Middle frontal gyrus (tissue), 1 donor: Measurements from ENCODE around the gene PACS2.

Experiments
- DNase-seq: peaks from one replicate; pipeline ENCODE4 v3.0.0-alpha.2; 2015; ENCODE audit warnings: low spot score; ENCODE audit errors: extremely low spot score

PACS2 gene

DNA sequence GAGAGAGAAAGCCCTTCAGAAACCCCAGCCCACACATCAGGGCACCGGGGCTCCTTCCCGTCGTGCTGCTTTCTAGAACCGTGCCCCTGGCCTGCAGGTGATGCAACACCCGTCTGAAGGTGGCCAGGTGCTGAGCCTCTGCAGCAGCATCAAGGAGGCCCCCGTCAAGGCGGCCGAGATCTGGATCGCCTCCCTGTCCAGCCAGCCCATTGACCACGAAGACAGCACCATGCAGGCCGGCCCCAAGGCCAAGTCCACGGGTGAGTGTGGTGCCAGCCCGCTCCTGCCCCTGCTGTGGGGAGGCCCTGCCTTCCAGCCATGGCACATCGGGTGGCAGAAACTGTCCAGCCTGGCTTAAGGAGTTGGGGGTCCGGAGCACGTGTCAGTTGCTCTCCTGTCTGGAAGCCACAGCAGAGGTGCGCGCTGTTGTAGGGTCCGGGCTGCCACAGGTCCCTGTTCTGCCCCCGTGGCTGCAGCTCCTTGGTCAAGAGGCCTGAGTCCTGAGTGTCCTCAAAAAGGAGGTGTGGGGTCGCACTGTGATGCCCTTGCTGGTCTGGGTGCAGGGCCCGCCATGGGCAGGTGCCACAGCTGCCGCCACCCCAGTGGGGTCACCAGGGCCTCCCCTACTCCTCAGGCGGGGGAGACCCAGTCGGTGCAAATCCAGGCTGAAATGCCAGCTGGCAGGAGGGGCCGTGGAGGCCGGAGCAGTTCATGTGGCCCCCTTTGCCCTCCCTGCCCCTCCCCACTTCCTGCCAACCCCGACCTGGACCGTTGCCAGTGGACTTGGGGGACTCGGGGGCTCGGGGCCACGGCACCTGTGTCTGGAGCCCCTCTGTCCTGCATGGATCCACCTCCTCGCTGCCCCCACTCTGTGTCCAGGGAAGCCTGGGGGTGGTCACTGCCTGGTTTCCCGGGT, 52.8 kb downstream of the PACS2 start:
- DNase-seq: no peak

DNA sequence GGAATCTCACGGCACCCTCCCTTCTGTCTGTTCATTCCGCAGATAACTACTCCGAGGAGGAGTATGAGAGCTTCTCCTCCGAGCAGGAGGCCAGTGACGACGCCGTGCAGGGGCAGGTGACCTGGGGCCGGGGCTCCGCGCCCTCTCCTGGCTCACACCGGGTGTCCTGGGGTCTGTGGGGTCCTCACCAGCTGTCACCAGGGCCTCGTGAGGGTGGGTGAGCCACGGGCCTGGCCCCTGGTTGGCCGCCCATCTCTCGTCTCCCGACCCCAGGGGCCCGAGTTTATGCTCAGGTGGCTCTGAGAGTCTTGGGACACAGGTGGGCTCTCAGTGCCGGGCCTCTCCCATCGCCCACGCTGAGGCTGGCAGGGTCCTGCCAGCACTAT, 53.5 kb downstream of the PACS2 start:
- no peak for DNase-seq

DNA sequence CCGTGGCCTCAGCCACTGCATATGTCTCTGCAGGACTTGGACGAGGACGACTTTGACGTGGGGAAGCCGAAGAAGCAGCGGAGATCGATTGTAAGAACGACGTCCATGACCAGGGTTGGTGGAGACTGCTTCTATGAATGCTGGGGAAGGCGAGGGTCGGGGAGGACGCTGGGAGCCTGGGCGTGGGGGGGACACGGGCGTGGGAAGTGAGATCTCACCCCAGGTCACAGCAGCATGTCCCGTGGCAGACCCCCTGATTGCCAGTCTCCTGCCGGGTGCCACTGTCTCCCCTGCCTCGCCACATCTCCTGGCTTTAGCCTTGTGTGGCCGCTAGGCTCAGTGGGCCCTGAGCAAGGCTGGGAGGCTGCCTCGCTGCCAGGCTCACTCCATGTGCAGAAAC, 53.9 kb downstream of the PACS2 start:
- DNase-seq: no peak

DNA sequence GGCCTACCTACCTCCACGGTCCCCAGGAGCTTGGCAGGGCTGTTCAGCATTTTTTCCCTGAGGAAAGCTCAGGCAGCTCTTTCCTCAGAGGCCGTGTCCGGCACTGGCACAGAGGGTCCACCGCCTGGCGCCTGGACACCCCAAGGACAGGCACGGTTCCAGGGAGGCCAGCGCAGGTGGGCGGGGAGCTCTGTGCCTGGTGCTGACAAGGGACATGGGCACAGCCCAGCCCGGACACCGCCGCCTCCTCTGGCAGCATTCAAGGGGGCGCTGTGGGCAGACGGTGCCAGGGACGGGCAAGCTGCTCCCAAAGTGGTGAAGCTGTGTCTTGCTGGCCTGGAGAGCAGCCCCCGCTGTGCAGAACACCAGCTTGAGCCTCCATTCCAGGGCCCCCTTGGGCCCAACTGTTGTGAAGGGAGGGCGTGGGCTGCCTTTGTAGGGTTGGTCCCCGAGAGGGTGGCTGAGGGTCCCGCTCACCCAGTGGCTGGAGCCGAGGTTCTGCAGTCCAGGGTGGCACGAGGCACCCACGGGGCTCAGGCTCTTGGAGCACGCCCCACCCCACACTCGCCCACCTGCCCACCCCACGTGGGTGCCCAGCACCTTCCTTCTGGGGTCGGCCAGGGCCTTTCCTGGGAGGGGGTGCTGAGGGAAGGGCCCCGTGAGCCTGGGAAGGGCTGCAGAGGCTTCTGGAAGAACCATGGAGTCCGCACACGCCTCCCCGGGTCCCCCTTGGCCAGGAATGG, 54.5 kb downstream of the PACS2 start:
- DNase-seq: no peak

DNA sequence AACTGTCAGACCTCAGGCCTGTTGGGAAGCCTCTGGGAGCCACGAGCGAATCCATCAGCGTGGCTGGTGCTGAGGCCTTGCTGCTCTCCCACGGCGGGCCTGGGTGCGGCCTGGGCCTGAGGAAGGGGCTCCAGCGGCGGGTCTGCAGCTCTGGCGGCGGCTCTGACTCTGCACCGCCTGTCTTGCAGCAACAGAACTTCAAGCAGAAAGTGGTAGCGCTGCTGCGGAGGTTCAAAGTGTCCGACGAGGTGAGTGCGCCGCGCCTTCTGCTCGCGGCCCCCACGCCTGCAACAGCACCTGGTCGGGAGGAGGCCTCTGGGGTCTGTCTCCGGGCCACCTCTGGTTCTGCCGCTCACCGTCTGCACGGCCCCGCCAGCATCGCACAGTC, 55.1 kb downstream of the PACS2 start:
- DNase-seq: no peak

DNA sequence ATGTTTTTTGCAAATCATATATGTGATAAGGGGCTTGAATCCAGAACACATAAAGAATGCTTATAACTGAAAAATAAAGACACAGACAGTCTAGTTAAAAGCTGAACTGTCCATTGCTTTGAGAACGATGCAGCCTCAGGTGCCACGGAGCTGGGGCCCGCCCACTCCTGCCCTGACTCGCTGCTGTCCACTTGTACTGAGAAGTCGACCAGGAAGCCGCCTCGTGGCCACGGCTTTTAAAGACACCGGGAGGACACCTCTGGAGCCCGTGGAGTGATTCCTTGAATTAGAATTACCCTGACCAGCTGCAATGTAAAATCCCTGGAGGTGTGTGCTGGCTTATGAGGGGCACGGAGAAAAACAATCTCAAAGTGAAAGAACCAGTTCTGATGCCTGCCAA, 59.8 kb downstream of the PACS2 start:
- no peak for DNase-seq

DNA sequence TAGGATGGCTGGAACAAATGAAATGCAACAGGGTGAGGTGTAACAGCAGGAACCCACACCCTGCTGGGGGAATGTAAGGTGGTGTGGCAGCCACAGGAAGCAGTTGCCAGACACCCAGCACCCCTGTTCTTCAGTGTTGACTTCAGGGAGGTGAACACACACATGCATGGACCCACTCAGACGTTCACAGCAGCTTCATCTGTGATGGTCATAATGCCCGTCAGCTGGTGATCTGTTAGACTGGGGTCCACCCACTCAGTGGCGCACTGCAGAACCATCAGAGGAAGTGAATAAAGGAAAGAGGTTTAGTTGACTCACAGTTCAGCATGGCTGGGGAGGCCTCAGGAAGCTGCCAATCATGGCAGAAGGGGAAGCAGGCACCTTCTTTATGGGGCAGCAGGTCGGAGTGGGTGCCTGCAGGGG, 61.1 kb downstream of the PACS2 start:
- no peak for DNase-seq

DNA sequence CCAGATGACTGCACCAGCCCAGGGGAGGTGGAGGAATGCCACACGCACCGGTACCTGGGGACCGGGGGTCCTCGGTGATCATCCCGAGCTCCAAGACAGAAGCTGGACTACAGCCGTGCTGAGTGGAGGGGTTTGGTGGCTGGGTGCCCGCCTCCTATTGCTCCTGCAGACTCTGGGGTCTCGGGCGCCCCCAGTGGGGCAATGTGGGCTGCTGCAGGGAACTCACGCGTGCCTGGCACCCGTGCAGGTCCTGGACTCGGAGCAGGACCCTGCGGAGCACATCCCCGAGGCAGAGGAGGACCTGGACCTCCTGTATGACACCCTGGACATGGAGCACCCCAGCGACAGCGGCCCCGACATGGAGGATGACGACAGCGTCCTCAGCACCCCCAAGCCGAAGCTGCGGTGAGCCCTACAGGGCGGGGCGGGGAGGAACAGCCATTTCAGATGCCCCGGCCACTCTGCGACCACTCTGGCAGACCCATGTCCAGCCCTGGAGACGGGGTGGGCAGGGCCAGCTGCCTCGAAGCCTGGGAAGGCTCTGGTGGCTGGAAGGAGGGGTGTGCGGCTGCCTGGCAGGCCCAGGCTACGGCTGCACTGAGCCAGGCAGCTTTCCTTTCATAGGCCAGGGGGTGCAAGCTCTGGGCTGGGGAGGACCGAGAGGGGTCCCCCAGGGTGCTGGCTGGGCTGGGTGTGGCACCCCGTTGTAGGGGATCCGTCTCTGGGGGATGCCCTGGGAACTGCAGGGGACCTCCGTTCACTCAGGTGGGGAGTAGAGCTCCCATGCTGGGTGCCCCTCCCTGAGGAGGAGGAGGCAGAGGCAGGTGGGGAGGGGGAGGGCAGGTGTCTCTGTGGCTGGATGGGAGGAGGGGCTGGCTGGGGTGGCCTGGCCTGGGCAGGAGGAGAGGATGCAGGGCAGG, 62.2 kb downstream of the PACS2 start:
- DNase-seq: no peak

DNA sequence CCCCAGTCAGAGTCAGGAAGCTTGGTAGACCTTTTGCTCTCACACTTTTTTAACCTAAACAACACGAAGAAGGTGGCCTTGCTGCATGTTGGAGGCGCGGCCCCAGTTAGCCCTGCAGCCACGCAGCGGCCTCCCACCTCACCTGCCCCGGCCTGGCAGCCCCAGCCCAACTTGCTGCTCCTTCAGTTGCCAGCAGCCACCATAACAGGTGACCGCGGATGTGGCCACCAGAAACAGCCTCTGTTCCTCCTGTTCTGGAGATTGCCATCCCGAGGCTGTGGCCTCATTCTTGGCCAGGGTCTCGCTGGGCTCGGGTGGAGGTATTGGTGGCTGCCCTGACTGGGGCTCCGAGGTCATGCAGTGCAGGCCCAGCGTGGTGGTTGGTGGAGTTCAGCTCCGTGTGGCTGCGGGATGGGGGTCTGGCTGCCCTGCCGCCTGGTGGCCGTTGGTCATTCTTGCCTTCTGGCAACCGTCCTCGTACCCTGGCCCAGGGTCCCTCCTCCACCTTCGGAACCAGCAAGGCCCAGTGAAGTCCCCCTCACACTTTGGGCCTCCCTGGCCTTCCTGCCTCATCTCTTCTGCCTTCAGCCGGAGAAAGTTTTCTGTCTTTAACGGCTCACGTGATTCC, 63.1 kb downstream of the PACS2 start:
- no peak for DNase-seq

DNA sequence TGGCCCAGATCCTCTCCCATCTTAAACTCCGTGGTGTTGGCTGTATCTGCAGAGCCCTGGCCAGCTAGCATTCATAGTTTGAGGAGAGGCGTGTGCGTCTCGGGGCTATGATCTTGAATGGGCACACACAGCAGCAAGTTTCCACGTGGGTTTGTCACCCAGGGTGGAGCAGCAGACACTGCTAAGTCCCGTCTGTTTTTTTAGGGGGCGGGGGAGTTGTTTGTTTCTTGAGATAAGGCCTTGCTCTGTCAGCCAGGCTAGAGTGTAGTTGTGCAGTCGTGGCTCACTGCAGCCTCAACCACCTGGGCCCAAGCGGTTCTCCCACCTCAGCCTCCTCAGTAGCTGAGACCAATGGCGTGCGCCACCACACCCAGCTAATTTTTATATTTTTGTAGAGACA, 63.7 kb downstream of the PACS2 start:
- no peak for DNase-seq

DNA sequence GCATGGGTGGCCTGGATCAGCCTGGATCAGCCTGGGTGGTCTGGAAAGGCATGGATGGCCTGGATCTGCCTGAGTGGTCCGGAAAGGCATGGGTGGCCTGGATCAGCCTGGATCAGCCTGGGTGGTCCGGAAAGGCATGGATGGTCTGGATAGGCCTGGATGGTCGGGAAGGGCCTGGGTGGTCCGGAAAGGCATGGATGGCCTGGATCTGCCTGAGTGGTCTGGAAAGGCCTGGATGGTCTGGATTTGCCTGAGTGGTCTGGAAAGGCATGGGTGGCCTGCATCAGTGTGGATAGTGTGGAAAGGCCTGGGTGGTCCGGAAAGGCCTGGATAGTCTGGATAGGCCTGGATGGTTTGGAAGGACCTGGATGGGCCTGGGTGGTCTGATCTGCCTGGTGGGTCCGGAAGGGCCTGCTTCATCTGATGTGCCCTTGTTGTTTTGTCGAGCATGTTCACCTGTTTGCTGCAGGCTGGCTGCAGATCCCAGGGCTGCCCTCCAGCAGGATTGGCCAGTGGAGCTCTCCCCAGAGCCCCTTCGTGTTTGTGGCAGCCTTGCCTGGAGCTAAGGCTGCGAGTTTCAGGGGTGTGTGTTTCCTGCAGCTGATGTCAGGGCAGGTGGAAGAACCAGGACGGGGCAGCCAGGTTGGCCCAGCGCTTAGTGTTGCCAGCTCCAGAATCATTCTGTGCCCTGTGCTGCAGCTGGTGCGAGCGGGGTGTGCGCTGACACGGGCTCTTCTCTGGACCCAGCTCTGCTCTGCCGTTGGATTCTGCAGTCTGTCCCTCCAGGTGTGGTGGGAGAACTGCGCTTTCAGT, 64.5 kb downstream of the PACS2 start:
- no peak for DNase-seq

DNA sequence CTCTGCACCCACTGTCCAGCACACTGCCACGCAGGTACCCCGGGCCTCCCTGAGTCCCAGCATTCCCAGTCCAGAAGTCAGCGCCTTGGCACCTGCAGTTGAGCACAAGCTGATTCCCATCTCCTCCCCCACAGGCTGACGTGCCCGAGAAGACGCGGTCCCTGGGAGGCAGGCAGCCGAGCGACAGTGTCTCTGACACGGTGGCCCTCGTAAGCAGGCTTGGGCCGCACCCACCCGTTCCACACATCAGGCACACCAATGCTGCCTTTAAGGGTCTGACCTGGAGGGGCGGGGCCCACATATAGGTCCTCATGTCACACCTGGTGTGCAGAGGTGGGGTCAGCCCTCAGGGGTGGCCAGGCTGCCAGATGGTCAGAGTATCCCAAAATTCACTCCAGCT, 65.4 kb downstream of the PACS2 start:
- no peak for DNase-seq

DNA sequence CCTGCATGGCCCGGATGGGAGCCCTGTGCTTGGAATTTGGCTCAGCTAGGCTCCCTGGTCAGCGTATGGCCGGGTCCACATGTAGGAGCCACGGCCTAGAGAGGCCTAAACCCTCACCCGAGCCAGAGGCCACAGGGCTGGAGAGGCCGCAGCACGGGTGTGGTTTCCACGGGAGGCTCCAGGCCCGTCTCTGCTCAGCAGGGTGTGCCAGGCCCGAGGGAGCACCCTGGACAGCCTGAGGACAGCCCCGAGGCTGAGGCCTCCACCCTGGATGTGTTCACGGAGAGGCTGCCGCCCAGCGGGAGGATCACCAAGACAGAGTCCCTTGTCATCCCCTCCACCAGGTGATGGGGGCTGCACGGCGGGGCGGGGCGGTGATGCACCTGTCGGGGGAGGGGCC, 66.2 kb downstream of the PACS2 start:
- no peak for DNase-seq

DNA sequence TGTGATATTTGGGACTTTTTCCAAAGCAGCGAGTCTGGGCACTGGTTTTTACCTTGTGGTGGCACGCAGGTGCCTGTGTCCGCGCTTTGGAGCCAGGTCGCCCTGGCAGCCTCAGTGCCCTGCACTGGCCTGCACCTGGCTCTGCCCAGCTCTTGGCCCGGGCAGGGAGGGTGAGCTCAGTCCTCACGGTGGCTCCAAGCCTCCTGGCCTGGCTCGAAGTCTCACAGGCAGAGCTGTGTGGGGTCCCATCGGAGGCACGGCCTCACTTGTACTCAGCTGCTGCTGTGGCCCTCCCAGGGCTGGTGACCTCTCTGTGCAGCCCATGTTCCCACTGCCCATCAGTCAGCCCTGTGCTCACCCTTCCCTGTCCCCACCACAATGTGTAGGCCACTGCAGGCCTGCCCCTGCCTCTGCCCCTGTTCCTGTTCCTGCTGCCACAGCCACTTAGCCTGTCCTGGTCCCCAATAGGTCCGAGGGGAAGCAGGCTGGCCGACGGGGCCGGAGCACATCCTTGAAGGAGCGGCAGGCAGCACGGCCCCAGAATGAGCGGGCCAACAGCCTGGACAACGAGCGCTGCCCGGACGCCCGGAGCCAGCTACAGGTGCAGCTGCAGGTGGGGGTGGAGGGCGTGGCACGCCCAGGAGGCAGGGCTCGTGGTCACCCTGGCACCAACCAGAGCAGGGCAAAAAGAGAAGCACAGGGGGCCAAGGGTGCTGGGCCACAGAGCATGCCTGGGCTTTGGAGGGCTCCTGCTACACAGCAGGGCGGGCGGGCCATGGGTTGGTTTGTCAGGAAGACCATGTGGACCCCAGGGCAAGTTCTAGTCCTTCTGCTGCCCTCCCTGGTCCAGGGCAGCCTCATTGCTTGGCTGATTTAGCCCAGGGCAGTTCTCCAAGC, 67.1 kb downstream of the PACS2 start:
- DNase-seq: no peak

DNA sequence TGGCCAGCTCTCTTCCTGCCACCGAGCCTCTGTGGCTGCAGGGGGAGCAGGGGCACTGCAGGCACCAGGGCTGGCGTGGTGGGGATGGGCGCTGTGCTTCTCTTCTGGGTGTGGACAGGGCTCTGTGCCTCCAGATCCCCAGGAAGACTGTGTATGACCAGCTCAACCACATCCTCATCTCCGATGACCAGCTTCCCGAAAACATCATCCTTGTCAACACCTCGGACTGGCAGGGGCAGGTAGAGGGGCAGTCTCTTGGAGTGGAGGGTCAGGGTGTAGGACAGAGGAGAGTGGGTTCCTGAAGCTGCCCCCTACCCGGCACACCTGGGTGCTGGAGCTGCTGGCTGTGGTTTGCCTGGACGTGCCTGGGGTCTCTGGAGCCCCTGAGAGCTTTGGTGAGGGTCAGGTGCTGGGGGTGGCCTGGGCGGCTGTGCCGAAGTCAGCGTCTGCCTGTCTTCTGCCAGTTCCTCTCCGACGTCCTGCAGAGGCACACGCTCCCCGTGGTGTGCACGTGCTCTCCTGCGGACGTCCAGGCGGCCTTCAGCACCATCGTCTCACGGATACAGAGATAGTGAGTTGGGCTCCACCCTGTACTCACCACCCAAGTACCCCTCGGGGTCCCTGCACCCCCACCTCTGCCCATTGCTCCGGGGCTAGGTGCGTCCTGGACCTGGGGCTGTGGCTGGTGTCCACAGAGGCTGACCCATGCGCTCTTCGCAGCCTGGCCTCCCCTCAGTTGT, 68.0 kb downstream of the PACS2 start:
- DNase-seq: no peak

DNA sequence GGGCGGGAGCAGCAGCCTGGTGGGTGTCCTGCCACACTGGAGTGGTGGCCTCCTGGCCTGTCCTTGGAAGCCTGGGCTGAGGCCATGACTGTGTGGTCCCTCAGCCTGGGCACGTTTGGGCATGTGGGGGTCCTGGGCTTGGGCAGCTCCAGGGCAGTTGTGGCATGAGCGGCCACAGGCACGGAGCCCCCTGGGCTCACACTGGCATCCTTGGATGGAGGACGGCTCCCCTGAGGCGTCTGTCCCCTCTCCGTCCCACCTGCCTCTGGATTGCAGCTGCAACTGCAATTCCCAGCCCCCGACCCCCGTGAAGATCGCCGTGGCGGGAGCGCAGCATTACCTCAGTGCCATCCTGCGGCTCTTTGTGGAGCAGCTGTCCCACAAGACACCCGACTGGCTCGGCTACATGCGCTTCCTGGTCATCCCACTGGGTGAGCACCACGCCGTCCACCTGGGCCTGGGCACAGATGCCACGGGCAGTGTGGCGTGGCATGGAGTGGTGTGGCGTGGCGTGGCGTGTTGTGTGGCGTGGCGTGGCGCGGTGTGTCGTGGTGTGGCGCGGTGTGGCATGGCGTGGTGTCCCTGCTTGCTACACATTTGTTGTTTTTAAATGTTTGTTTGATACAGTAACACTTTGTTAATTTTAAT, 68.7 kb downstream of the PACS2 start:
- no peak for DNase-seq

DNA sequence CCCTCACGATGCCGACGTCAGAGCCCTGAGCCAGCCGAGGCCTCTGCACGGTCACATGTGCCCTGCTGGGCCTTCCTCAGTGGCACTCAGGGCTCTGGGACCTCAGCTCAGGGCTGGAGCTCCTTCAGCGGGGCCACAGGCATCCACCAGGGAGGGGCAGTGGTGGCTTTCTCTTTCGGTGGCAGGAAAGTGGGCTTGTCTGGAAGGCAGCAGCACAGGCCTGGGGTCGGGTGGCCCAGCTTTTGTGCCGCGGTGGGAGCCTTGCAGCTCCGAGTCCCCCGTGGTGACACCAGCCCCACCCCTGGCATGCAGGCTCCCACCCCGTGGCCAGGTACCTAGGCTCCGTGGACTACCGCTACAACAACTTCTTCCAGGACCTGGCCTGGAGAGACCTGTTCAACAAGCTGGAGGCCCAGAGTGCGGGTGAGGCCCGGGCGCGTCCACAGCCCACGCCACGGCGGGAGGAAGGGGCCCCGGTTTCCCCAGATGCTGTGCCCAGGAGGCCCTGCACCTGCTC, 69.6 kb downstream of the PACS2 start:
- DNase-seq: no peak
